ENCODE data around the gene TNPO3. TPM values are rescaled to one million over a fixed set of nuclear protein-coding genes. Genes with fewer than 3 reads are reported as not detected.

The TNPO3 gene
- total and polyA plus RNA-seq, 2 donors: 17.2 to 30.7 TPM

DNA sequence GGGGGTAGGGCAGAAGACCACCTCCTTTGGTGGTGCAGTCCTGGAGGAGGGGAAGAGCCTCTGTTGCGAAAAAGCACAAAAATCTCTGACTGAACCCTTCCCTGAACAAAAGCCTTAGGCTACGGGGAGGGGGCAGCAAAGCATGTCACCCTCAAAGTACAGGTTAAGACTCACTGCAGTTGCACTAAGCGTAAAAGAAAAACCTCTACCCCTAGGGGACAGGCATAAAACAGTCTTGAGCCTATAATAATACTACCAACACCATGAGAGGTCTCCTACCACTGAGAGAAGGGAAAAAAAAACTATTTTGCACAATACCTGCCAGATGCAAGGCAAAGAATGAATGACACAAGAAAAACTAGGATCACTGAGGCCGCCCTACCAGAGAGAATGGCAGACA lies 17.3 kb downstream of the TNPO3 start:
- H3K36me3 ChIP-seq (ENCODE audit: control insufficient read depth in 2 of 2, insufficient read depth in 2 of 2, low read length in 1 of 2): peaks cover 16 to 52% of the 10 kb centered on the region in 2 donors
- no peaks in the 10 kb centered on the region for H3K9me3 ChIP-seq (ENCODE audit: control insufficient read depth in 2 of 2, insufficient read depth in 1 of 2, low read length in 1 of 2)
- H3K4me1 ChIP-seq (ENCODE audit: control insufficient read depth in 2 of 2, insufficient read depth in 2 of 2, low read length in 2 of 2): no peaks in the 10 kb centered on the region
- H3K27ac ChIP-seq (ENCODE audit: low read depth in 1 of 2, low read length in 1 of 2): no peak overlapping the region
- no peak overlapping the region for H3K4me3 ChIP-seq (ENCODE audit: low read length in 2 of 2)
- no peak for DNase-seq (ENCODE audit: low read depth in 6 of 9, low spot score in 9 of 9)
- H3K27me3 ChIP-seq (ENCODE audit: control insufficient read depth in 2 of 2, insufficient read depth in 1 of 2, low read length in 1 of 2): no peaks in the 10 kb centered on the region
- 98% methylated on average over 4 of the region's 4 CpGs for WGBS

DNA sequence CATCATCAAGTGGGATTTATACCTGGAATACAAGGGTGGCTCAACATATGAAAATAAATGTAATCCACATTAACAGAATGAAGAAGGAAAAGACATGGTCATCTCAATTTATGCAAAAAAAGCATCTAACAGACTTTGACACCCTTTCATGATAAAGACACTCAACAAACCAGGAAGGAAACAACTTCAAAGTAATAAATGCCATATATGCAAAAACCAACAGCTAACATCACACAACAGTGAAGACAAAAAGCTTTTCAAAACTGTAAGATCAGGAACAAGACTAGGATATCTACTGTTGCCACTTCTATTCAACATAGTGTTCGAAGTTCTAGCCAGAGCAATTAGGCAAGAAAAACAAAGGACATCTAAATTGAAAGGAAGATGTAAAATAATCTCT lies 22.9 kb downstream of the TNPO3 start:
- WGBS: 99% methylated on average over 1 of the region's 1 CpG
- Histone ChIP-seq H3K9me3 (ENCODE audit: control insufficient read depth in 2 of 2, insufficient read depth in 1 of 2, low read length in 1 of 2) (no peaks in the 10 kb centered on the region), H3K27ac (ENCODE audit: low read depth in 1 of 2, low read length in 1 of 2) (no peak overlapping the region), H3K27me3 (ENCODE audit: control insufficient read depth in 2 of 2, insufficient read depth in 1 of 2, low read length in 1 of 2) (no peaks in the 10 kb centered on the region), H3K36me3 (ENCODE audit: control insufficient read depth in 2 of 2, insufficient read depth in 2 of 2, low read length in 1 of 2) (peaks cover 14 to 35% of the 10 kb centered on the region in 2 donors), H3K4me1 (ENCODE audit: control insufficient read depth in 2 of 2, insufficient read depth in 2 of 2, low read length in 2 of 2) (no peaks in the 10 kb centered on the region), H3K4me3 (ENCODE audit: low read length in 2 of 2) (no peak overlapping the region)
- DNase-seq (ENCODE audit: low read depth in 6 of 9, low spot score in 9 of 9): no peak

- no peak overlapping the region for H3K4me3 ChIP-seq (ENCODE audit: low read length in 2 of 2)
- peaks cover 13 to 27% of the 10 kb centered on the region in 2 donors for H3K36me3 ChIP-seq (ENCODE audit: control insufficient read depth in 2 of 2, insufficient read depth in 2 of 2, low read length in 1 of 2)
- H3K9me3 ChIP-seq (ENCODE audit: control insufficient read depth in 2 of 2, insufficient read depth in 1 of 2, low read length in 1 of 2): no peaks in the 10 kb centered on the region
- DNase-seq (ENCODE audit: low read depth in 6 of 9, low spot score in 9 of 9): no peak
- H3K4me1 ChIP-seq (ENCODE audit: control insufficient read depth in 2 of 2, insufficient read depth in 2 of 2, low read length in 2 of 2): no peaks in the 10 kb centered on the region
- over 99% methylated on average over 3 of the region's 3 CpGs for WGBS
- H3K27ac ChIP-seq (ENCODE audit: low read depth in 1 of 2, low read length in 1 of 2): no peak overlapping the region
- H3K27me3 ChIP-seq (ENCODE audit: control insufficient read depth in 2 of 2, insufficient read depth in 1 of 2, low read length in 1 of 2): no peaks in the 10 kb centered on the region
Measured at GRCh38 chr7:129030440-129030839, 24.5 kb downstream of the TNPO3 start.

GRCh38 chr7:129024125-129024524 lies 30.8 kb downstream of the TNPO3 start:
- no peak for DNase-seq (ENCODE audit: low read depth in 6 of 9, low spot score in 9 of 9)
- Histone ChIP-seq H3K4me1 (ENCODE audit: control insufficient read depth in 2 of 2, insufficient read depth in 2 of 2, low read length in 2 of 2) (no peaks in the 10 kb centered on the region), H3K4me3 (ENCODE audit: low read length in 2 of 2) (no peak overlapping the region), H3K36me3 (ENCODE audit: control insufficient read depth in 2 of 2, insufficient read depth in 2 of 2, low read length in 1 of 2) (peaks cover 8 to 15% of the 10 kb centered on the region in 2 donors), H3K27me3 (ENCODE audit: control insufficient read depth in 2 of 2, insufficient read depth in 1 of 2, low read length in 1 of 2) (no peaks in the 10 kb centered on the region), H3K27ac (ENCODE audit: low read depth in 1 of 2, low read length in 1 of 2) (no peak overlapping the region), H3K9me3 (ENCODE audit: control insufficient read depth in 2 of 2, insufficient read depth in 1 of 2, low read length in 1 of 2) (no peaks in the 10 kb centered on the region)
- 99% methylated on average over 3 of the region's 3 CpGs for WGBS

DNA sequence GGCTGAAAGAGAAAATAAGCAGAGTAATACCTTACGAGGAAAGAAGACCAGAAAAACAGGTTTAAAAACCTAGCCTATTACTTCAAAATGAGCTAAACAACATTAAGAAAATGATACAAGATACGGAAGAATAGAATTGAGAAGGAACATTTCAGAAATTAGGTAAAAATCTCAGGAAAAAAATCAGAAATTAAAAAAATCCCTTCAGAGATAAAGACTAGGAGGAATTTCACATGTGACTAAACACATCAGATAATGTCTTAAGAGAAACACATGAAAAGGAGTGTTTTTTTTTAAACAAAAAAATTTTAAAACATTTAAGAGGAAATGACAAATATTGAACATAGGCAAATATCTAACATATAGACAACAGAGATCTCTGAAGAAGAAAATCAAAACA lies 33.3 kb downstream of the TNPO3 start:
- no peak for DNase-seq (ENCODE audit: low read depth in 6 of 9, low spot score in 9 of 9)
- WGBS: 96% methylated on average over 2 of the region's 2 CpGs
- H3K27ac ChIP-seq (ENCODE audit: low read depth in 1 of 2, low read length in 1 of 2): no peak overlapping the region
- no peaks in the 10 kb centered on the region for H3K27me3 ChIP-seq (ENCODE audit: control insufficient read depth in 2 of 2, insufficient read depth in 1 of 2, low read length in 1 of 2)
- peaks cover 4 to 11% of the 10 kb centered on the region in 2 donors for H3K36me3 ChIP-seq (ENCODE audit: control insufficient read depth in 2 of 2, insufficient read depth in 2 of 2, low read length in 1 of 2)
- no peaks in the 10 kb centered on the region for H3K9me3 ChIP-seq (ENCODE audit: control insufficient read depth in 2 of 2, insufficient read depth in 1 of 2, low read length in 1 of 2)
- H3K4me3 ChIP-seq (ENCODE audit: low read length in 2 of 2): no peak overlapping the region
- H3K4me1 ChIP-seq (ENCODE audit: control insufficient read depth in 2 of 2, insufficient read depth in 2 of 2, low read length in 2 of 2): no peaks in the 10 kb centered on the region

DNA sequence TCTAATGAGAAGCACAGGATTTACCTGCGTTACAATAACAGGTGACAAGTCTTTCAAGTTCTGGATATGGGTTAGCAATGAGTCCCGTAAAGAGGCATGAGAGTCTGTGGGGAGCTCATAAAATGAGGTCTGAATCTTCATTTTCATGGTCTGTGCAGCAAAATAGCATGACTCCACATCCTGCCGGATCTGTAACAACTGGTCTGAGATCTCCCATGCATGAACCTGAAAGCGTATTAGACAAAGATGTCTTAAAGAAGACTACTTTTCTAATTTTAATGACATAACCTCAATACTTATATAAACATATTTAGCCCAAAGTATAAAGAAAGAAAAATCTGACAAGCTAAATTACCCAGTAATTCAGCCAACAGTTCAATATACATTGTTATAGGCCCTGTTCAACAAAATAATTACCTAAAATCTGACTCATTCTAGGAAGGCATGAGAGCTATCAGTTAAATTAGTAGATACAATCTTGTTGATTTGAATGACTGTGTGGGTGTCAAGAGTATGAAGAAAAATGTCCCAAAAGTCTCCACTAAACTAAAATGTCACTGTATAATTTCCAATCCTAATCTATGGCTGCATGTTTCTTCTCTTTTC lies 36.9 kb downstream of the TNPO3 start:
- DNase-seq (ENCODE audit: low read depth in 6 of 9, low spot score in 9 of 9): no peak
- no peaks in the 10 kb centered on the region for H3K27me3 ChIP-seq (ENCODE audit: control insufficient read depth in 2 of 2, insufficient read depth in 1 of 2, low read length in 1 of 2)
- no peak overlapping the region for H3K27ac ChIP-seq (ENCODE audit: low read depth in 1 of 2, low read length in 1 of 2)
- no peaks in the 10 kb centered on the region for H3K4me1 ChIP-seq (ENCODE audit: control insufficient read depth in 2 of 2, insufficient read depth in 2 of 2, low read length in 2 of 2)
- H3K9me3 ChIP-seq (ENCODE audit: control insufficient read depth in 2 of 2, insufficient read depth in 1 of 2, low read length in 1 of 2): no peaks in the 10 kb centered on the region
- WGBS: 97% methylated on average over 4 of the region's 4 CpGs
- peaks cover 13 to 39% of the 10 kb centered on the region in 2 donors for H3K36me3 ChIP-seq (ENCODE audit: control insufficient read depth in 2 of 2, insufficient read depth in 2 of 2, low read length in 1 of 2)
- no peak overlapping the region for H3K4me3 ChIP-seq (ENCODE audit: low read length in 2 of 2)

DNA sequence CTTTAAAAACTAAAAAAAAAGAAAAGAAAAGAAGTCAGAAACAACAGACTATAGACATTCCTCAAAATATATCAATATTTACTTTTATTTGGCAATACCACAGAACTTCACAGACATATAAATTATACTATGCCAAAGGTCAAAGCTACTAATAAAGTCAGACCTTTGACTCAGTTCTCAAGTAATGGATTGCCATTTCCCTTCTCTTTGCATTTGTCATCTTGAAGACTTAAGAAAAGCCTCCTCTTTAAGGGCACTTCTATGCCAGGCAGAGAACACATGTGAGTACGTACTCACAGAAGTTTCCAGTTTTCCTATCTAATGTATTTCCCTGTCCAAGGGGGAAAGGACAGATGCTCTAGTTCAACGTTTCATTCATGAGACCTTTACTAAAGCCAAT lies 37.6 kb downstream of the TNPO3 start:
- no peaks in the 10 kb centered on the region for H3K9me3 ChIP-seq (ENCODE audit: control insufficient read depth in 2 of 2, insufficient read depth in 1 of 2, low read length in 1 of 2)
- peaks cover 13 to 42% of the 10 kb centered on the region in 2 donors for H3K36me3 ChIP-seq (ENCODE audit: control insufficient read depth in 2 of 2, insufficient read depth in 2 of 2, low read length in 1 of 2)
- no peaks in the 10 kb centered on the region for H3K27me3 ChIP-seq (ENCODE audit: control insufficient read depth in 2 of 2, insufficient read depth in 1 of 2, low read length in 1 of 2)
- H3K4me3 ChIP-seq (ENCODE audit: low read length in 2 of 2): no peak overlapping the region
- no peak overlapping the region for H3K27ac ChIP-seq (ENCODE audit: low read depth in 1 of 2, low read length in 1 of 2)
- no peaks in the 10 kb centered on the region for H3K4me1 ChIP-seq (ENCODE audit: control insufficient read depth in 2 of 2, insufficient read depth in 2 of 2, low read length in 2 of 2)
- WGBS: 94% methylated on average over 2 of the region's 2 CpGs
- DNase-seq (ENCODE audit: low read depth in 6 of 9, low spot score in 9 of 9): no peak

- H3K27ac ChIP-seq (ENCODE audit: low read depth in 1 of 2, low read length in 1 of 2): no peak overlapping the region
- H3K4me1 ChIP-seq (ENCODE audit: control insufficient read depth in 2 of 2, insufficient read depth in 2 of 2, low read length in 2 of 2): no peaks in the 10 kb centered on the region
- WGBS: 97% methylated on average over 6 of the region's 6 CpGs
- no peak overlapping the region for H3K4me3 ChIP-seq (ENCODE audit: low read length in 2 of 2)
- H3K27me3 ChIP-seq (ENCODE audit: control insufficient read depth in 2 of 2, insufficient read depth in 1 of 2, low read length in 1 of 2): no peaks in the 10 kb centered on the region
- H3K36me3 ChIP-seq (ENCODE audit: control insufficient read depth in 2 of 2, insufficient read depth in 2 of 2, low read length in 1 of 2): peaks cover 19 to 54% of the 10 kb centered on the region in 2 donors
- DNase-seq (ENCODE audit: low read depth in 6 of 9, low spot score in 9 of 9): no peak
- no peaks in the 10 kb centered on the region for H3K9me3 ChIP-seq (ENCODE audit: control insufficient read depth in 2 of 2, insufficient read depth in 1 of 2, low read length in 1 of 2)
Measured at GRCh38 chr7:129014501-129015101, 40.3 kb downstream of the TNPO3 start.

DNA sequence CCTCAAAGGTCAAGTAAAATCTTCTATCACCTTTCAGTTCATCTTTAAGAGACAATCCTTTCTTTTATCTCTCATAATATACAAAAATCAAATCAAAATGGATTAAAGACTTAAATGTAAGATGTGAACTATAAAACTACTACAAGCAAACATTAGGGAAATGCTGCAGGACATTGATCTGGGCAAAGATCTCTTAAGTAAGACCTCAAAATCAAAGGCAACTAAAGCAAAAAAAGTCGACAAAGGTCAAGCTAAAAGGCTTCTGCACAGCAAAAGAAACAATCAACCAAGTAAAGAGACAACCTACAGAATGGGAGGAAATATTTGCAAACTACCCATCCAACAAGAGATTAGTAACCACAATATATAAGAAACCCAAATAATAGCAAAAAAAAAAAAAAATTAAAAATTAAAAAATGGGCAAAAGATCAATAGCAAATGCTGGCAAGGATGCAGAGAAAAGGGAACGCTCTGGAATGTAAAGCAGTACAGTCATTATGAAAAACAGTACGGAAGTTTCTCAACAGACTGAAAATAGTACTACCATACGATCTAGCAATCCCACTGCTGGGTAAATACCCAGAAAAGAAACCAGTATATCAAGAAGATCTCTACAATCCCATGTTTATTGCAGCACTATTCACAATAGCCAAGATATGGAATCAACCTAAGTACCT lies 41.7 kb downstream of the TNPO3 start:
- Histone ChIP-seq H3K27ac (ENCODE audit: low read depth in 1 of 2, low read length in 1 of 2) (no peak overlapping the region), H3K36me3 (ENCODE audit: control insufficient read depth in 2 of 2, insufficient read depth in 2 of 2, low read length in 1 of 2) (peaks cover 22 to 62% of the 10 kb centered on the region in 2 donors), H3K27me3 (ENCODE audit: control insufficient read depth in 2 of 2, insufficient read depth in 1 of 2, low read length in 1 of 2) (no peaks in the 10 kb centered on the region), H3K9me3 (ENCODE audit: control insufficient read depth in 2 of 2, insufficient read depth in 1 of 2, low read length in 1 of 2) (no peaks in the 10 kb centered on the region), H3K4me1 (ENCODE audit: control insufficient read depth in 2 of 2, insufficient read depth in 2 of 2, low read length in 2 of 2) (no peaks in the 10 kb centered on the region), H3K4me3 (ENCODE audit: low read length in 2 of 2) (no peak overlapping the region)
- DNase-seq (ENCODE audit: low read depth in 6 of 9, low spot score in 9 of 9): no peak
- 97% methylated on average over 4 of the region's 4 CpGs for WGBS

All from thymus (tissue), 11 donors.